Umbilical cord (tissue), 2 donors: ENCODE measurements around the gene ZDHHC24. TPM values are rescaled to one million over a fixed set of nuclear protein-coding genes. Genes with fewer than 3 reads are reported as not detected.

ENCODE experiments used
- DNase-seq: peaks from one replicate; pipeline ENCODE4 v3.0.0-alpha.2; 2015; ENCODE audit warnings: low spot score
- total RNA-seq: library from RNA; depleted of rRNA; stranded (reverse); fragments of >200 nt; gene quantifications from one replicate; pipeline ENCODE4 v1.2.3, GENCODE V29; 2014; ENCODE audit warnings: low replicate concordance; ENCODE audit not compliant: insufficient read depth

Gene ZDHHC24
- total RNA-seq, 1 donor from 2014 or later: 5.8 TPM

DNA sequence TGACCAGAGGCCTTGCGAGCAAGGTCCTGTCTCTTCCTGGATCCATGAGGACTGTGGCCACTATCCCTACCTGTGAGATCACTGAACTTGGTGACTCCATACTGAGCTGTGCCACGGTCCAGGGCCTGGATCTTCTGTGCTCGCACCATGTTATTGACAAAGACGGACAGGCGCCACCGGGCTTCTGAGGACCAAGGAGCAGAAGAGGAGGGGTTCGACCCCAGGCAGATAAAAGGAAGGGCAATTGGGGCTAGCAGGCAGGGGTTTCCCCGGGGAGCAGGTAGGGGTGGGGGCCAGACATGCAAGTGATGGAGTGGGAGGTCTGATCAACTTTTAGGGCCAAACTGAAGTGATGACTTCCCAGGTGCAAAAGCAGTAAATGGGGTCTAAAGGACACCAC, 20.4 kb upstream of the ZDHHC24 start:
- no peak for DNase-seq

DNA sequence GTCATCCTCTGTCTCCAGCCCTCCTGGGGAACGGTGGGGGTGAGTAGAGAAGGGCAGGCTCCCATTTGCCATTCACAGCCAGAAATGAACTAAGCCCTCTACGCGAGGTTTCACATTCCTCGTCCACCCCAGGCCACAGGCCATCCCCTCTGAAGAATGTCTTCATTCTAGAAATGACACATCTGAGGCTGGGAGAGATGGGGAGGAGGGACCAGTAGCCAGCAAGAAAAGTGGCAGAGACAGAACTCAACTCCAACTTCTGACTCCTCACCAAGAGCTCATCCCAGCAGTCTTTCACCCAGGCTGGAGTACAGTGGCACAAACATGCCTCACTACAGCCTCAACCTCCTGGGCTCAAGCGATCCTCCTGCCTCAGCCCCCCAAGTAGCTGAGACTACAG, 19.1 kb upstream of the ZDHHC24 start:
- no peak for DNase-seq

DNA sequence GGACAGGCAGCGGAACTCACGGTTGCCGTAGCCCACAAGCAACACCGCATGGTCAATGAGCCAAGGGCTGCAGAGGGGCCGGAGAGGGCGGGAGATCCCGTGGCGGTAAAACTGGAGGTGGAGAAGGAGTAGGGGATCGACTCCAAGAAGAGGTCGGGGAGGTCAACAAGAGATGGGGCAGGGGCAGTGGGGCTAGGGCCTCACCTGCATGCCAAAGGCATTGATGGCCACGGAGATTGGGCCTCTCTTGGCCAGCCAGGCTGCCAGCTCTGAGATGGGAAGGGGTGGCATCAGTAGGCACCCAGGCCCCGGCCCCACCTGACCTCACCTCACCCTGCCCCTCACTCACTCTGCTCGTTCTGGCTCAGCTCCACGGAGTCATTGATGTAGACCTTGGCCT, 18.7 kb upstream of the ZDHHC24 start:
- DNase-seq: no peak

DNA sequence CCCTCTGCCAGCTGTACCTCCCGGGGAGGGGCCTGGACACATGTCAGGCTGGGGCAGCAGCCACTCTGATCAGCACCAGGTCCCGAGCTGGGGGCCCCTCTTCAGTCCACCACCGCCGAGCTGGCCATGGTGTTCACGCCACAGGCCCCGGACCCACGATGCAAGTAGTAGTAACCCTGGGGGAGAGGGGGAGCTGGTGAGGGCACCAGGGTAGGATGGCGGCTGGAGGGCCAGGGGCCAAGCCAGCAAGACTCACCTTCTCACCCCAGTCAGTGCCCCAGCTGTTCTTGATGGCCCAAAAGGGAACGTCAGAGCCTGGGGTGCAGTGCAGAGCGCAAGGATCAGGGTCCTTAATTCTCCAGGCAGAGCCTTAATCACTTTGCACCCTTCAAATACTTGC, 18.0 kb upstream of the ZDHHC24 start:
- no peak for DNase-seq

DNA sequence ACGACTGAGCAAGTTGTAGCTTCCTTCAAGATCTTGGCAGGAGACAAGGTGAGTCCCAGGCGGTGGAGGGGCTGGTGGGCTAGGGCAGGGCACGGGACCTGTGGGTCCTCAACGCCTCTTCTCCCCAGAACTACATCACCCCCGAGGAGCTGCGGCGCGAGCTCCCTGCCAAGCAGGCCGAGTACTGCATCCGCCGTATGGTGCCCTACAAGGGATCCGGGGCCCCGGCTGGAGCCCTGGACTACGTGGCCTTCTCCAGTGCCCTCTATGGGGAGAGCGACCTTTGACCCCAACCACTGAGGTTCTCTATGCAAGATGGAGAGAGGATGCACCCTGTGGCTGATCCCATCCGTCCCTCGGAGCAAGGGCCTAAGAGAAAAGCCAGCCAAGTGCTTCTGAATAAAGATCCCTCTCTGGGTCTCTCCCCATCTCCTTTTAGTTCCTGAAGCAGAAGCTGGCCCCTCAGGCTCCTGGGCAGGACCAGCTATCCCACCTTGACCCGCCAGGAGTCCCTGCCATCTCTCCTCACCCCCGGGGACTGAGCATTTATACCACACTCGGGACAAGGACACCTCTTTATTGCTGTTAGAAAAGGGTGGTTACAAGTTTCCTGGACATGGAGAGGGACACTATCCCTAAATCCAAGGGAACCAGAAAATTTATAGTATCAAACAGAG, 17.2 kb upstream of the ZDHHC24 start:
- no peak for DNase-seq

DNA sequence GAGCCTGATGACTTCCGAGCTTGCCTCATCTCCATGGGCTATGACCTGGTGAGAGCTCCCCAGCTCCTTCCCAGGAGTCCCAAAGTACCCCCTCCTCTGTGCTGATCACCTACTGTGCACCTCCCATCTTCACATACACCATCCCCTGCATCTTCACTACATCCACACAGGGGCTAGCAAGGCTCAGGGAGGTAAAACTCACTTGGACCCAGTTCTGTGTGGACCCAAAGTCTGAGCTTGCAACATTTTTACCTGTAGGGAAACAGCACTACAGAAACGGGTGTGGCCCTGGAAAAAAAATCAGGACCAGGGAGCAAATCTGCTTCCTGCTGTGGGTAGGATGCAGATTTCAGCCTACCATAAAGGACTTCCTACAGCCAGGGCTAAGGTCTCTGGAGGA, 16.4 kb upstream of the ZDHHC24 start:
- no peak for DNase-seq

DNA sequence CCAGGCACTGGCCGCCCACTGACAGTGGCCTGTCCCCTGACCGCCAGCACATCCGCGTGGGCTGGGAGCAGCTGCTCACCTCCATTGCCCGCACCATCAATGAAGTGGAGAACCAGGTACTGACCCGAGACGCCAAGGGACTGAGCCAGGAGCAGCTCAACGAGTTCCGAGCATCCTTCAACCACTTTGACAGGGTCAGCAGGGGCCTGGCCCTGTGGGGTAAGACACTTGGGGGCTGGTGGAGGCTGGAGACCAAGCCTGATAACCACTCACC, 16.1 kb upstream of the ZDHHC24 start:
- no peak for DNase-seq

DNA sequence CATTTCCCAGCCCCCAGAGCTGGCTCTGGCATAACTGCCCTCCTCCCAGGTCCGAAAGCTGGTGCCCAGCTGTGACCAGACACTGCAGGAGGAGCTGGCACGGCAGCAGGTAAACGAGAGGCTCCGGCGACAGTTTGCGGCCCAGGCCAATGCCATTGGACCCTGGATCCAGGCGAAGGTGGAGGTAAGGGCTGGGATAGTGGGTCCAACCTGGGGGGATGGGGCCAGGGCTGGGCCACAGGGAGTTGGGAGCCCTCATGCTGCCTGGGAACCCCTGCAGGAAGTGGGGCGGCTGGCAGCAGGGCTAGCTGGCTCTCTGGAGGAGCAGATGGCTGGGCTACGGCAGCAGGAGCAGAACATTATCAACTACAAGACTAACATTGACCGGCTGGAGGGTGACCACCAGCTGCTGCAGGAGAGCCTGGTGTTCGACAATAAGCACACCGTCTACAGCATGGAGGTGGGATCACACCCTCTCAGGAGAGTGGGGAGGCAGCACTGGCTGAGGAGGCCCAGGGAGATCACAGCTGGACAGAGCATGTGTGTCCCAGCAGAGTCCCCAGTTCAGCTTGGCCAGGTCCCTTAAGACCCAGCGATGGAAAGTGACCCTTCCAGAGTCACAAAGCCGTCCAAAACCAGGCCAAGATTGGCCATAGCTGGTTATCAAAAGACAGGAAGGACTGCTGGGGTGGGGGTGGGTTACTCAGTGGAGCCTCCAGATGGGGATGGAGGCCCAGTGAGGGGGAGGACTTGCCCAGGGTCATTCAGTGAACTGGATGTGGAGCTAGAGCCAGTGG, 15.5 kb upstream of the ZDHHC24 start:
- DNase-seq: no peak

DNA sequence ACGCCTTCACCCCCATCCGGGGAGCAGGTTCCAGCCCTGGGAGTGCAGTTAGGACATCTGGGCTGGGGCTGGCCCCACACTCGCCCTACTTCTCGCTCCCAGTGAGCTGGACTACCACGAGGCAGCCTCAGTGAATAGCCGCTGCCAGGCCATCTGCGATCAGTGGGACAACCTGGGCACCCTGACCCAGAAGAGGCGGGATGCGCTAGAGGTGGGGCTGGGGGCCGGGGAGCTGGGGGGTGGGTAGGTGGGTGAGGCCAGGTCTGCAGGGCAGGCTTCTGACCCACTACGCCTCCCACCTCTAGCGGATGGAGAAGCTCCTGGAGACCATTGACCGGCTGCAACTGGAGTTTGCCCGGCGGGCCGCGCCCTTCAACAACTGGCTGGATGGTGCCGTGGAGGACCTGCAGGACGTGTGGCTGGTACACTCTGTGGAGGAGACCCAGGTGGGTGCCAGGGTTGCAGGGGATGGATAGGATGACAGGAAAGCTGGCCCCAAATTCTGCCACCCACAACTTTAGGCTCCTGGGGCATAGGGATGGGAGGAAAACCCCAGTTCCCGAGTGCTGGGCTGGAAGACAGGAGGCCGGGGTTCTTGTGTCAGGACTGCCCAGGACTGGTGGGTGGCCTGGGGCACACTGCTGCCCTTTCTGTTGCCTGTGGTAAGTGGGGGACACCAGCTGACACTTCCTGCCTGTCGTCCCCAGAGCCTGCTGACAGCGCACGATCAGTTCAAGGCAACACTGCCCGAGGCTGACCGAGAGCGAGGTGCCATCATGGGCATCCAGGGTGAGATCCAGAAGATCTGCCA, 14.2 kb upstream of the ZDHHC24 start:
- DNase-seq: no peak

DNA sequence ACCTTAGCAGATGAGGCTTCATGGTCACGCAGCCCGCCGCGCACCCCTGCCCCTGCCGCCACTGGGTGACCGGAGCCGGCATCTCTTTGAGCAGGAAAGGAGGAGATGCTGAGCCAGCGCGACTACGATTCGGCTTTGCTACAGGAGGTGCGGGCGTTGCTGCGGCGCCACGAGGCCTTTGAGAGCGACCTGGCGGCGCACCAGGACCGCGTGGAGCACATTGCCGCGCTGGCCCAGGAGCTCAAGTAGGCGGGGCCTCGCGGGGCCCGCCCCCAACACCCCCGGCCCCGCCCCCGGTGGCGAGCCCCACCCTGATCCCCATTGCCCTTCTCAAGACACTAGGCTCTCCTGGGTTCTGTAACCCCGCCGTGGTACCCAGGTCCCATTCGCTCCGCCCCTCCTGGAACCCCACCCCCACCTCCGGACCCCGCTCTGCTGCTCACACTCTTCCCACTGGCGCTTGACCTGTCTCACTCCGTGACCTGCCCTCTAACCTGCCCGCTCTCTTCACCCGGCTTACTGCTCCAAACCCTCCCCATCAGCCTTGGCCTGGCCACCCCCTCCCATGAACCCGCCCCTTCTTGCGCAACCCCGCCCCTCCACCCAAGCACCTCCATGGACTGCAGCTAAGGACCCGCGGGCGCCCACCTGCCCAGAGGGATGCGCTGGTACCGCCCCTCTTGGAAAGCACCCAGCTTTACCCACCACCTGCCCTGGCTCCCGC, 13.5 kb upstream of the ZDHHC24 start:
- DNase-seq: no peak

DNA sequence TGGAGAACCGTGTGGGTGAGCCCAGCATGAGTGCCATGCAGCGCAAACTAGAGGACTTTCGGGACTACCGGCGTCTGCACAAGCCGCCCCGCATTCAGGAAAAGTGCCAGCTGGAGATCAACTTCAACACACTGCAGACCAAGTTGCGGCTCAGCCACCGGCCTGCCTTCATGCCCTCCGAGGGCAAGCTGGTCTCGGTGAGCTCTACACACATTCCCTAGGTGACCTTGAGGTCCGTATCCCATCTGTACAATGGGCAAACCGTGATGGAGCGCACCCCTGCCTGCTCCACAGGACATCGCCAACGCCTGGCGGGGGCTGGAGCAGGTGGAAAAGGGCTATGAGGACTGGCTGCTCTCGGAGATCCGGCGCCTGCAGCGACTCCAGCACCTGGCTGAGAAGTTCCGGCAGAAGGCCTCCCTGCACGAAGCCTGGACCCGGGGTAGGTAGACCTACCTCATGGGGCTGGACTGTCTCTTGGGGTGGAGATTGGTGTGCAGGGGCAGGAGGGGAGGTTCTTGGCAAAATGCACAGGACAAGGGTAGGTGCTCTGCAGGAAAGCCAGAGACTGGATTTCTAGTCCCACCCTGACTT, 12.0 kb upstream of the ZDHHC24 start:
- no peak for DNase-seq

DNA sequence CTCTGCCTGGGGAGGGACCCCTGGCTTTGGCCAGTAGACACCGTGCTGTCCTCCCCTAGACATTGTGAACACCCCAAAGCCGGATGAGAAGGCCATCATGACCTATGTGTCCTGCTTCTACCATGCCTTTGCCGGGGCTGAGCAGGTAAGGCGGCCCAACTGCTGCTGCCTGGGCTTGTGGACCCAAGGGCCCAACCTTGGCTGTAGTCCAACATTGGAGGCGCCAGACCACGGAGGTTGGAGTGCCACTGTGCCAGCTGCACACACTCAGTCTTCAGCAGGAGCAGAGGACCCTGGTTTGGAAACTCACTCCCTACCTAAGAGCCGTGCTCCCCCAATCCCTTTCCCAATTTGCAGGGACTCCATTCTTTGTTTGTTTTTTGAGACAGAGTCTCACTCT, 10.2 kb upstream of the ZDHHC24 start:
- DNase-seq: no peak

DNA sequence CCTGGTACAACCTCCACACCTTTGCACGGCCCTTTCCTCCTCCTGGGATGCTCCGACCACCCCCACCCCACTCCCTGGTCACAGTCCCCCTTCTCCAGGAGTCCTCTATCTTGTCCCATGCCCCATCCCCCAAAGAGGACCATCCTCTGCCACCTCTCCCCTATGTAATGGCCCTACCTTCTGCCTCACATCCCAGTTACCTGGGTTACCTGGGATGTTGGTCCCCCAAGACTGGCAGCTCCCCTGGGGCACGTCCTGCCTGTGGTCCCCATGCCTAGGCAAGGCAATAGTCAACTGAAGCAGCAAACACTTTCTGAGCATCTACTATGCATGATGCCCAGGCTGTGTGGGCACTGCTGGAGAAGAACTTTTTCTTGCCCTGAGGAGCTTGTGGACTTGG, 9.6 kb upstream of the ZDHHC24 start:
- no peak for DNase-seq

DNA sequence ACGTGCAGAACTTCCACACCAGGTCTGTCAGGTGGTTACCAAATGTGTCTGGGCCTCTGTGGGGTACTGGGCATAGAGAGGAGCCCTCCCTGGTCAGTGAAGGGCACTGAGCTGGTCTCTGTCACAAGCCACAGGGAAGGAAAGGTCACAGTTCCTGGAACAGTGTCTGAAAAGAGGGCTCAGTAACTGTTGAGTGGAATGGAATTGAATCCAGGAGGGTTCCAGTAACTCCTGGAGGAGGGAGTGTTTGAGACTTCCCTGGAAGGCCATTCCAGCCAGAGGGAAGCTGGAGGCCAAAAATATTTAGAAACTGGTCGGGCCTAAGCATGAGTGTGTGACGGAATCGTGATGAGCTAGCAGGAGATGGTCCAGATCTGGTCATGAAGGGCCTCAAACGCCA, 8.8 kb upstream of the ZDHHC24 start:
- no peak for DNase-seq

DNA sequence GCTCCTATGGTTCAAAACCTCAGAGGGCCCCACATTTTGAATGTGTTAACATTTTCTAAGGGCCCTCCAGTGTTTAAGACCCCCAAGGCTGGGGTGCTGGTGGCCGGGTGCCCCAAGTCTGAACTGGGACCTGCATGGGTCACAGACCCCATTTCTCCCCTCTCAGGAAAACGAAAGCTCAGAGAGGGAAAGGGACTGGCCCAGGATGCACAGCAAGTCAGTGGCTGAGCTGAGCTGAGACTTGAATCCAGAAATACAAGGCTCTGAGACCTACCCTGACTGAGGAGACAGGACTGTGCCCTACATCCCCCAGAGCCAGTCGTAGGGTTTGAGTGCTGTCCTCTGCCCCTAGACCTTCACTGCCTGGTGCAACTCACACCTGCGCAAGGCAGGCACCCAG, 5.0 kb upstream of the ZDHHC24 start:
- no peak for DNase-seq

DNA sequence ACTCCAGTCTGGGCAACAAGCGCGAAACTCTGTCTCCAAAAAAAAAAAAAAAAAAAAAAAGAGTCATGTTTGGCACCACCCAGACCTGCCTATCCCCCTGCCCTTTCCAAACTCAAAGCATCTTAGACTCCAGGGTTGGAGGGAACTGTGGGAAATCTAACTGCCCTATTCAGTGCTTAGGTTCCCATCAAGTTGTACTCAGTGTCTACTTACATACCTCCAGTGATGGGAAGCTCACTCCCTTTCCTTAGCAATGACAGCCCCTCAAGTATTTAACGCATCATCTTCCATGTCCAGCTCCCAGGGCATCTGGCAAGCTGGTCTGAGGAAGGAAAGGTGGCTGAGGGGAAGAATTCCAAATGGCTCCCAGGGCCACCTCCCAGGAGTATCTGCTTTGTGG, 3.8 kb upstream of the ZDHHC24 start:
- DNase-seq: no peak

DNA sequence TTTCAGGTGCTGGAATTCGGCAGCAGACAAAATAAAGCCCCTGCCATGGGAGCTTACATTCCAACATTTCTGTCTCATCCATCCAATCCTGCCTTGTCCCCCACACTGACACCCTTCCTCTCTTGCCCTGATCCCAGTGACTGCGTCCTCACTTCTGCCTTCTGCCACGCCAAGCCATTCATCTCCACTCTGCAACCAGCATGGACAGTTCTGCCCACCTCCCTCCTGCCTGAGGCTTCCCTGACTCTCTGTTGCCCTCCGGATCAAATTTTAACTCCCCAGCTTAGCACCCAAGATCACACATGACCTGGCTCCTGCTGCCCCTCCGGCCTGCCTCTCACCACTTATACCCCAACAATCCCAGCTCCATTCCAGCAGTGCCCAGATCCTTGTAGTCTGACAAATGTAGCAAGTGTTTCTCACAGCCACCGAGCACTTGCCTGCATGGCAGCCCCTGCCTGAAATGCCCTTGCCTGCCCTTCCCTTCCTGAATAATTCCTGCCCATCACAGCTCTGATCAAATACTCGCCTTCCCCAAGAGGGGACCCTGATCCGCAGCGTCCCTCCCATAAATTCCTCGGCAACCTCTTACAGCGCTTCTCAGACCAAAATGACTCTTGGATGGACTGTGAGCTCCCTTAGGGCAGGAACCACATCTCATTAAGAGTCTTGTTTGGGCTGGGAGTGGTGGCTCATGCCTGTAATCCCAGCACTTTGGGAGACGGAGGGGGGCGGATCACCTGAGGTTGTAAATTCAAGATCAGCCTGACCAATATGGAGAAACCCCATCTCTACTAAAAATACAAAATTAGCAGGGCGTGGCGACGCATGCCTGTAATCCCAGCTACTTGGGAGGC, 3.2 kb upstream of the ZDHHC24 start:
- DNase-seq: no peak

DNA sequence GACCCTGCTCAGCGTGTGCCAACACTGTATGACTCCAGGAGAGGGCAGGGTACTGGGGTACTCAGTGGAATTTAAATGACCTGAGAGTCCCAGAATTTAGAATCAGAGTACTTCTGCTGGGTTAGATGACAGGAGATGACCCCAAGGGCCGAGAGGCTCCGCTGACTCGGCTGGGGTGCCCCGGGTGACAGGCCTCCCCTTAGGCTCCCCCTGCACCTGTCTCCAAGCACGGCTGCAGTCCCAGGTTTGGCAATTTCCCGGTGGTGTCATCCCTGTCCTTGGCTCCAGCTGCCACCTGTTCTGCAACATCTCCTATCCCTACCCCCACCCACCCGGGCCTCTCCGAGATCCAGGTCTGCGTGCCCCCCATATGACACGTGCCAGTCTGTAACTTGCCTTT, 2.2 kb upstream of the ZDHHC24 start:
- no peak for DNase-seq

DNA sequence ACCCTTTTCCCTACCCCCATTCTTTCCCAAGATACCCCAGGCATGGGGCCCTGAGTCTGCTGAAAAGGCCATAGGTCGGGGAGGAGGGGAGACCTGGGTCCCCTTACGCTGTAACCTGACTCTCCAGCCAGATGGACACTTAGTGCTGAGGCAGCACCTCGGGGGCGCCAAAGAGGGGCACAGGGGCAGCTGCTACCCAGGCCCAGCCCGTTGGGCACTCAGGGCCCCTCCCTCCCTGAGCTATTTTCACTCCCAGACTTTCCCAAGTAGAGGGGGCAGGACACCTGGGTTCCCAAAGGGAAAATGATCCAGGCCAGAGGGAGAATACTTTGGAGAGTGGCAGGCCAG, 1.8 kb upstream of the ZDHHC24 start:
- DNase-seq: no peak

DNA sequence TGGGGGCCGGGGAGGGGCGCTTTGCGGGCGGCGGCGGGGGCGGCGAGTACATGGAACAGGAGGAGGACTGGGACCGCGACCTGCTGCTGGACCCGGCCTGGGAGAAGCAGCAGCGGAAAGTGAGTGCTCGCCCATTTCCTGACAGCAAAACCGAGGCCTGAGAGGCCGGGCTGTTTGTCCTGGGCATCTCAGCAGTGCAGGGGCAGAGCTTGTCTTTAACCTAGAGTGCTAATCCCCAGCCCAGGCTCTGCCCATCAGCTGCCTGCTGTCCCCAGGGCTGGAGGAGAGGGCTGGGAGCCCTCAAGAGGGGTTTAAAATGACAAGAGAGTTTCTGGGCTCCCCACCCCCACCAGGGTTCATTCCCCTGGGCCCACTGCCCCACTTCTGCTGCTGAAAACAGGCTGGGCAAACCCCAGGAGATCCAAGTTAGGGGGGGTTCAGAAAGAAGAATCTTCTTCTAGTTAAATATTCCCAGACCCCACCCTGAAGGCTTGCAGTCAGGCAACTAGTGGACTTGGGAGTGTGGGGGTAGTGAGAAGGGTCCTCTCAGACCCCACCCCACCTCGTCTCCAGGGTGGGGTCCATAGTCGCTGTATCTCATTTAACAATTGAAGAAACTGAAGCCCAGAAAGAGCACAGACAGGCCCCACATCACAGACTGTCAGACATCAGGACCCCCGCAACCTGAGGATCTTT, 1.3 kb upstream of the ZDHHC24 start:
- DNase-seq: no peak
